GM12864 (cell line): ENCODE data around the gene KCNN3.

Experiments
- DNase-seq: peaks from one replicate; pipeline ENCODE4 v3.0.0-alpha.2; 2011; ENCODE audit warnings: low read depth
- H3K4me3 ChIP-seq: 2 replicates; pipeline ENCODE4 v1.5.1; 2011; ENCODE audit warnings: mild to moderate bottlenecking, low read depth, low read length, control low read depth
- TF ChIP-seq, protein P1 (sequence below): IDR thresholded peaks from 2 replicates; pipeline ENCODE4 v1.5.1; 2011; ENCODE audit warnings: low read depth, mild to moderate bottlenecking, moderate library complexity, low read length, control low read depth, inconsistent platforms; ENCODE audit errors: missing control alignments

The KCNN3 gene

DNA sequence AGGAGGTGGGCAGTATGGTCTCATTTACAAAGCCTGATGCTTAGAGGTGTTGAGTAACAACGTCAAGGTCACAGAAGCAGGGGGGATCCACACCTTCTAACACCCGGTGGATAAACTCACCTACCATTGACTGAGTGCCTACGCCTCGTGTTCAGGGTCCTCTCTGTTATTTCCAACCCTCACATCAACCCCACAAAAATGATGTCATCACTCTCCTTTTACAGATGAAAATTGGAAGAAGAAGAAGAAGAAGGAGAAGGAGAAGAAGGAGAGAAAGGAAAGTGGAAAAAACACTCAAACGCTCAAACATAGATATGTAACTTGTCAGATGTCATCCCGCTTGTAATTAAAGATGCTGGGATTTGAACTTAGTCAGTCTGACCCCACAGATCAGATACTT lies 653 bp upstream of the KCNN3 start:
- no peak for DNase-seq
- TF ChIP-seq, protein P1, sequence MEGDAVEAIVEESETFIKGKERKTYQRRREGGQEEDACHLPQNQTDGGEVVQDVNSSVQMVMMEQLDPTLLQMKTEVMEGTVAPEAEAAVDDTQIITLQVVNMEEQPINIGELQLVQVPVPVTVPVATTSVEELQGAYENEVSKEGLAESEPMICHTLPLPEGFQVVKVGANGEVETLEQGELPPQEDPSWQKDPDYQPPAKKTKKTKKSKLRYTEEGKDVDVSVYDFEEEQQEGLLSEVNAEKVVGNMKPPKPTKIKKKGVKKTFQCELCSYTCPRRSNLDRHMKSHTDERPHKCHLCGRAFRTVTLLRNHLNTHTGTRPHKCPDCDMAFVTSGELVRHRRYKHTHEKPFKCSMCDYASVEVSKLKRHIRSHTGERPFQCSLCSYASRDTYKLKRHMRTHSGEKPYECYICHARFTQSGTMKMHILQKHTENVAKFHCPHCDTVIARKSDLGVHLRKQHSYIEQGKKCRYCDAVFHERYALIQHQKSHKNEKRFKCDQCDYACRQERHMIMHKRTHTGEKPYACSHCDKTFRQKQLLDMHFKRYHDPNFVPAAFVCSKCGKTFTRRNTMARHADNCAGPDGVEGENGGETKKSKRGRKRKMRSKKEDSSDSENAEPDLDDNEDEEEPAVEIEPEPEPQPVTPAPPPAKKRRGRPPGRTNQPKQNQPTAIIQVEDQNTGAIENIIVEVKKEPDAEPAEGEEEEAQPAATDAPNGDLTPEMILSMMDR: no peak
- no peak overlapping the region for H3K4me3 ChIP-seq

DNA sequence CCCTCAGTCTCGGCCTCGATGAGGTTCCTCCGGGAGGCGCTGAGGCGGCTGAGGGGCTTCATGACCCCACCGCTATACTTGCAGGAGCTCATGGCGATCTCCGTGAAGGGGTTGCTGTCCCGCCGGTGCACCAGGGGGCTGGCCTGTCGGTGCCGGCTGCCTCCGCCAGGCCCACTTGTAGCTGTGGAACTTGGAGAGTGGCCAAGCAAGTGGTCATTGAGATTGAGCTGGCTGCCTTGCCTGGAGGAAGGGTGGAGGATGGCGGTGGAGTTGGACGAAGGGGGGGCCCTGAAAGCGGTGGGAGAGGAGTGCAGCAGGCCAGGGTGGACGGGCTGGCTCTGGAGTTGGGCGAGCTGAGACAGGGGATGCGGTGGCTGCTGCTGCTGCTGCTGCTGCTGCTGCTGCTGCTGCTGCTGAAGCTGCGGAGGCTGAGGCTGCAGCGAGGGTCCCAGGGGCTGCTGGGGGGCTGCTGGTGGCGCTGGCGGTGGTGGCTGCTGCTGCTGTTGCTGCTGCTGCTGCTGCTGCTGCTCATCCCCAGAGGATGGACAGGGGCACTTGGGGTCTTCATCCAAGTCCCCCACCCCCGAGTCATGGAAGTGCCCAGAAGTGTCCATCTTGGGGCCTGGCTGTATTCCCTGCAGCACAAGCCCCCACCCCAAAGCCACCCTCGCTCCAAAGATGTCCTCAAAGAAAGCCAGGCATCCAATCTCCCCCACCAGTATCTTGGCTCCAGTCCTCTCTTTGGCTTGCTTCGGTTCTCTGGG lies 548 bp downstream of the KCNN3 start:
- TF ChIP-seq, protein P1: no peak
- DNase-seq: no peak
- peak overlapping the region; percentile 60 for H3K4me3 ChIP-seq

- H3K4me3 ChIP-seq: peak overlapping the region; percentile 60
- no peak for DNase-seq
- TF ChIP-seq, protein P1: no peak
Measured at GRCh38 chr1:154867841-154868605, 2.1 kb downstream of the KCNN3 start.

DNA sequence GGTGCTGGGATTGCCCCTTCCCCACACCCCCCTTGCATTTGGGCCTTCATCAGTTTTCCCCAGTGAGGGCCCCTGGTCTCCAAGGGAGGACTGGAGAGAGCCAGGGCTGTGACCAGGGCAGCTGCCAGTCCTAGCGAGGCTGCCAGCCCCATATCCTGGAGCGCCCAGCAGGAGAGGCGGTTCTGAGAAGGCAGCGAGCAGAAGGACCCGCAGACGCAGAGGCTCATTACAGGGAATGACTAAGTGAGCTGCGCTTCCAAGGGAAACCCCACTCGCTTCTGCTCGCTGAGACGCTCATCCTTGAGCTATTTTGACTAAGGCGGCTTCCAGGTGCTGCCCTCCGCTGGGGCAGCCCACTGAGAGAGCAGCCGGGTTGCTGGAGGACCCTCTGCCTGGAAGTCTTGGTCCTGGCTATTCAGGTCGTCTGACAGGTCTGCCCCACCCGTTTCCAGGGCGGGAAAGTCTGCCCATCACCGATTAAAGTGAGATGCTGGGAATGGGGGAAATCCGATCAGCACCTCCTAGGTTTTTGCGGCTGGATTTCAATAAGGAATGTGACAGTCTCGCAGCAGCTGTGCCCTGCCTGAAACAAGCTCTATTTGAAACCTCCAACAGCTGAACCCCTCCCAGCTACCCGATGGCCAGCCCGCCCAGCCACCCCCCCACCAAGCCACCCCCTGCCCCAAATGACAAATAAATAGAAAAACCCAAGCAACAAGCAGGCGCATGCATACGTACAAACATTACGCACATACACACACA lies 2.8 kb downstream of the KCNN3 start:
- peak overlapping the region; percentile 60 for H3K4me3 ChIP-seq
- DNase-seq: no peak
- TF ChIP-seq, protein P1: no peak

- DNase-seq: no peak
- TF ChIP-seq, protein P1: no peak
- H3K4me3 ChIP-seq: peak overlapping the region; percentile 60
Measured at GRCh38 chr1:154866257-154867063, 3.6 kb downstream of the KCNN3 start.
